Testis (tissue), 3 donors: ENCODE results near the gene MZB1. TPM values are rescaled to one million over a fixed set of nuclear protein-coding genes. Genes with fewer than 3 reads are reported as not detected.

Experiments used
- DNase-seq: peaks from one replicate; pipeline ENCODE4 v3.0.0-alpha.2; 2019
- H3K27ac ChIP-seq, 2 donors: fragments of 200-600 bp; sonication (generic); one replicate each; pipeline ENCODE4 v1.5.1; 2019
- H3K27me3 ChIP-seq: fragments of 200-600 bp; sonication (generic); one replicate; pipeline ENCODE4 v1.5.1; 2019
- H3K36me3 ChIP-seq: fragments of 200-600 bp; sonication (generic); one replicate; pipeline ENCODE4 v1.5.1; 2017; ENCODE audit warnings: low read depth; ENCODE audit errors: missing control alignments
- H3K4me1 ChIP-seq: fragments of 200-600 bp; sonication (generic); one replicate; pipeline ENCODE4 v1.5.1; 2019
- H3K4me3 ChIP-seq, 2 donors: fragments of 200-600 bp; sonication (generic); one replicate each; pipeline ENCODE4 v1.5.1; 2017 to 2019
- H3K9me3 ChIP-seq: fragments of 200-600 bp; sonication (generic); one replicate; pipeline ENCODE4 v1.5.1; 2017
- POLR2A ChIP-seq: fragments of 450-650 bp; IDR thresholded peaks from one replicate; pipeline ENCODE4 v1.6.1; 2017; ENCODE audit warnings: antibody characterized with exemption, mild to moderate bottlenecking, moderate library complexity
- WGBS, 2 donors: methylation state at CpG; one replicate each; pipeline ENCODE4 v1.1.5; 2018; 5-methylcytosine and 5-hydroxymethylcytosine counted together
- intact Hi-C: fragments of 100-400 bp; cut with DNase I; formaldehyde crosslinking; loops from one replicate; pipeline ENCODE4 v1.15.1; 2023; ENCODE audit warnings: low total_unique reads
- polyA plus RNA-seq: library from polyadenylated mRNA; stranded (reverse); fragments of 350-450 nt; fragmentation: Illumina TruSeq; extraction: RNeasy Lipid Tissue Mini Kit (QIAGEN cat#74804); gene quantifications from one replicate; pipeline ENCODE4 v1.2.3, GENCODE V29; 2014; ENCODE audit warnings: low read depth, low replicate concordance; ENCODE audit not compliant: insufficient read depth
- total RNA-seq, 2 donors: library from RNA; depleted of rRNA; stranded (reverse); fragments of >200 nt; gene quantifications; one replicate each; pipeline ENCODE4 v1.2.3, GENCODE V29; 2016
- TF ChIP-seq, protein P1 (sequence below), 3 experiments: fragments of 450-650 bp in 2 of 3; fragments of 200-600 bp in 1 of 3; sonication (generic) in 1 of 3; IDR thresholded peaks; one replicate each; pipeline ENCODE4 v1.5.1; 2016 to 2019; ENCODE audit warnings: antibody characterized with exemption in 3 of 3, mild to moderate bottlenecking in 2 of 3, moderate library complexity in 1 of 3

MZB1 gene
- total and polyA plus RNA-seq, 3 donors from 2014 or later: 0.31 to 6.0 (median 0.94) TPM

DNA sequence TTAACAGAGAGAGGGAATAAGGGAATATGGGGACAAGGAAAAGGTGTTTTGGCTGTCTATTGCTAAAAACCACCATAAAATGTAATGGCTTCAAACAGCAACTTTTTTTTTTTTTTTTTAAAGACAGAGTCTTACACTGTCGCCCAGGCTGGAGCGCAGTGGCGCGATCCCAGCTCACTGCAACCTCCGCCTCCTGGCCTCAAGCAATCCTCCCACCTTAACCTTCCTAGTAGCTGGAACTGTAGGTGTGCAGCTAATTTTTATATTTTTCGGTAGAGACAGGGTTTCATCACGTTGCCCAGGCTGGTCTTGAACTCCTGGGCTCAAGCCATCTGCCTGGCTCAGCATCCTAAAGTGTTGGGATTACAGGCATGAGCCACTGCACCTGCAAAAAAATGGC lies 18.5 kb upstream of the MZB1 start:
- WGBS, 2 donors: 87 to 94% methylated on average over 7 of the region's 7 CpGs
- Histone ChIP-seq H3K27ac (no peak overlapping the region), H3K36me3 (no peaks in the 10 kb centered on the region), H3K4me3 (no peak overlapping the region), H3K27me3 (no peaks in the 10 kb centered on the region), H3K9me3 (no peaks in the 10 kb centered on the region), H3K4me1 (no peaks in the 10 kb centered on the region)
- TF ChIP-seq, protein P1, sequence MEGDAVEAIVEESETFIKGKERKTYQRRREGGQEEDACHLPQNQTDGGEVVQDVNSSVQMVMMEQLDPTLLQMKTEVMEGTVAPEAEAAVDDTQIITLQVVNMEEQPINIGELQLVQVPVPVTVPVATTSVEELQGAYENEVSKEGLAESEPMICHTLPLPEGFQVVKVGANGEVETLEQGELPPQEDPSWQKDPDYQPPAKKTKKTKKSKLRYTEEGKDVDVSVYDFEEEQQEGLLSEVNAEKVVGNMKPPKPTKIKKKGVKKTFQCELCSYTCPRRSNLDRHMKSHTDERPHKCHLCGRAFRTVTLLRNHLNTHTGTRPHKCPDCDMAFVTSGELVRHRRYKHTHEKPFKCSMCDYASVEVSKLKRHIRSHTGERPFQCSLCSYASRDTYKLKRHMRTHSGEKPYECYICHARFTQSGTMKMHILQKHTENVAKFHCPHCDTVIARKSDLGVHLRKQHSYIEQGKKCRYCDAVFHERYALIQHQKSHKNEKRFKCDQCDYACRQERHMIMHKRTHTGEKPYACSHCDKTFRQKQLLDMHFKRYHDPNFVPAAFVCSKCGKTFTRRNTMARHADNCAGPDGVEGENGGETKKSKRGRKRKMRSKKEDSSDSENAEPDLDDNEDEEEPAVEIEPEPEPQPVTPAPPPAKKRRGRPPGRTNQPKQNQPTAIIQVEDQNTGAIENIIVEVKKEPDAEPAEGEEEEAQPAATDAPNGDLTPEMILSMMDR (IDR thresholded peaks at IDR 0.05): no peak
- no peak for TF ChIP-seq POLR2A
- intact Hi-C loops: no loop called here
- no peak for DNase-seq

GRCh38 chr5:139407517-139407916 lies 17.8 kb upstream of the MZB1 start:
- Histone ChIP-seq H3K4me3 (no peak overlapping the region), H3K27ac (no peak overlapping the region), H3K4me1 (no peaks in the 10 kb centered on the region), H3K9me3 (no peaks in the 10 kb centered on the region), H3K27me3 (no peaks in the 10 kb centered on the region), H3K36me3 (no peaks in the 10 kb centered on the region)
- intact Hi-C loops: no loop called here
- DNase-seq: no peak
- no peak for TF ChIP-seq POLR2A
- TF ChIP-seq, protein P1 (IDR thresholded peaks at IDR 0.05): no peak

DNA sequence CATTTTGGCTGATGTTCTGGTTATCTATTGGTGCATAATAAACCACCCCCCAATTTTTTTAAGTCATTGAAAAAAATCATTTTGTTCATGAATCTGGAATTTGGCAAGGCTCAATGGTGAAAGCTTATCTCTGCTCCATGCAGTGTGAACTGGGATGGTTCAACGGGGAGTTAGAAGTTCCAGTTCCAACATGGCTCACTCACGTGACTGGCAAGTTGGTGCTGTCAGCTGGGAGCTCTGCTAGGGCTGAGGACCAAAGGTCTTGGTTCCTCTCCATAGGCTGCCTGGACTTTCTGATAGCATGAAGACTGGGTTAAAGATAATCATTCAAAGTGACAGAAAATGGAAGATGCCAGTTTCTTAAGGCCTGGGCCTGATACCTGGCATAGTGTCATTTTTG lies 17.2 kb upstream of the MZB1 start:
- Histone ChIP-seq H3K9me3 (no peaks in the 10 kb centered on the region), H3K4me3 (no peak overlapping the region), H3K27ac (no peak overlapping the region), H3K4me1 (no peaks in the 10 kb centered on the region), H3K27me3 (no peaks in the 10 kb centered on the region), H3K36me3 (no peaks in the 10 kb centered on the region)
- TF ChIP-seq, protein P1 (IDR thresholded peaks at IDR 0.05): no peak
- TF ChIP-seq POLR2A: no peak
- WGBS, 2 donors: 74 to 83% methylated on average over 2 of the region's 2 CpGs
- no peak for DNase-seq
- intact Hi-C loops: no loop called here

DNA sequence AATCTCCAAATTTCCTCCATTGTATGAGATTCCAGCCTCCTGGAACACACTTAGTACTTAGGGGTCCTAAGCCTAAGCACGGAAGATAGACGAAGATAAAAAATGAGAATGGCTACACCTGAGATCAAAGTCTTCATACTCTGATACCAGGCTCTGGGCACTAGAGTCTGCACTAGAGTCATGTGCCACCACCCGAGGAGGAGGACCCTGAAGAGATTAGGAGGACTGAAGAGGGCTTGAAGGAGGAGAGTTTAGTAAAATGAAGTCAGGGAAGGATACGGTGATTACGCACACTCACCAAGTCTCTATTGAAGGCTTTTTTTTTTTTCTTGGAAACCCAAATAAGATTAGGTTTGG lies 14.7 kb upstream of the MZB1 start:
- Histone ChIP-seq H3K36me3 (no peaks in the 10 kb centered on the region), H3K4me3 (peak overlapping the region; percentile 57 to 65), H3K4me1 (no peaks in the 10 kb centered on the region), H3K27me3 (no peaks in the 10 kb centered on the region), H3K9me3 (no peaks in the 10 kb centered on the region), H3K27ac (peak overlapping the region; percentile 92 to 97)
- no peak for TF ChIP-seq POLR2A
- 33 to 39% methylated on average over 5 of the region's 5 CpGs for WGBS, 2 donors
- intact Hi-C loops: no loop called here
- DNase-seq: no peak

DNA sequence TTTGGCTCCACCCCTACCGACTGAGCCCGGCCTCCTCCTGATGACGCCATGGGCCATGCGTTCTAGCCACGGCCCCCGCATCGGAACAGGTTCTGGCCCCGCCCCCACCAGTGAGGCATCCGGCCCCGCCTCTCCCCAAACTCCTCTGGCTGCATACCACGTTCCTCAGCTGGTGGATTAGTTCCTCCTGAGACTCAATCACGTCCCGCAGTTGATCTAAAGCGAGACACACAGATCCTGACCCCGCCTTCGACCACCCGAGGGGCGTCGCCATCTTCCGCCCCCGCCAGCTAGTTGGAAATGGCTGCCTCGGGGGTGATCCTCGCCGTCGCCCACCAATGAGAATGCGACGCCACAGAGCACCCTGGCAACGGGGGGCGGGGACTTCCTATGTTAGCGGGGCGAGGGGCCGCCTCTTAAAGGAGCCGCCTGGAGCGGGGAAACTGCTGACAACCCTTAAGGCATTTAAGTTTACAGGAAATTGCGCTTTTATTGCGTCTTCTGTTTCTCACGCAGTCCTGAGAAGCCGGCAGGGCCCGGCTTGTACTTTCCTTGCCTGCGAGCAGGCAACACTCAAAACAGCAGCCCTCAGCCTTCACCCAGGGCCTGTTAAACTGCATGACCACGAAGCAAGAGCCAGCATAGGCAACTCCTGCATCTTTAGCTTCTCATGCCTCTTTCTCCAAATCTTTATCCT lies 14.2 kb upstream of the MZB1 start, which contains the start of gene SPATA24:
Gene SPATA24, minus strand, starts transcription at position 303 of the 697 bp plus-strand sequence. Its CDS starts 29 bp downstream, at position 274.
- TF ChIP-seq POLR2A: no peak
- TF ChIP-seq, protein P1 (IDR thresholded peaks at IDR 0.05): no peak
- H3K4me3 ChIP-seq: peak within 1 kb of the TSS; percentile 57 to 65
- no peaks in the 10 kb centered on the region for H3K36me3 ChIP-seq
- H3K27me3 ChIP-seq: no peaks in the 10 kb centered on the region
- 1 to 3% methylated on average over 15 to 41 of the region's 41 CpGs for WGBS, 2 donors
- no peaks in the 10 kb centered on the region for H3K4me1 ChIP-seq
- intact Hi-C loops: no loop called here
- H3K9me3 ChIP-seq: no peaks in the 10 kb centered on the region
- DNase-seq: peak; percentile 99
- H3K27ac ChIP-seq: peak within 1 kb of the TSS; percentile 92 to 97
